K562 (cell line): ENCODE data around the gene TMEM203. TPM values are rescaled to one million over a fixed set of nuclear protein-coding genes. Genes with fewer than 3 reads are reported as not detected.
A peak's percentile ranks its signal among the peaks of the same experiment; 100 is the strongest.

Experiments used
- CHD7 ChIP-seq: fragments of 200-600 bp; sonication (generic); IDR thresholded peaks from one replicate; pipeline ENCODE4 v1.6.1; 2012; ENCODE audit warnings: mild to moderate bottlenecking, low read depth, low read length, inconsistent platforms
- FOXJ2 ChIP-seq: fragments of 200-800 bp; sonication (Bioruptor generic); IDR thresholded peaks from 2 replicates; pipeline ENCODE4 v1.6.1; 2016; ENCODE audit warnings: missing genetic modification characterization, missing compliant biosample characterization
- GABPB2 ChIP-seq: fragments of 250-450 bp; sonication (Bioruptor Pico); conservative IDR thresholded peaks from 2 replicates; pipeline ENCODE4 v1.5.1; 2021; ENCODE audit warnings: mild to moderate bottlenecking
- HLTF ChIP-seq: fragments of 450-650 bp; IDR thresholded peaks from 2 replicates; pipeline ENCODE4 v1.6.1; 2016
- KDM5B ChIP-seq: fragments of 200-600 bp; sonication (generic); IDR thresholded peaks from 2 replicates; pipeline ENCODE4 v1.6.1; 2012; ENCODE audit warnings: low read depth, mild to moderate bottlenecking, moderate library complexity, low read length, control low read depth, inconsistent platforms; ENCODE audit not compliant: insufficient replicate concordance
- MAZ ChIP-seq, 2 experiments: fragments of 450-650 bp in 1 of 2; sonication (generic) in 1 of 2; formaldehyde crosslinking; IDR thresholded peaks in 1 of 2; conservative IDR thresholded peaks in 1 of 2; 2 replicates each; pipeline versions ENCODE4 v1.4.0 to v1.5.0; 2020; ENCODE audit warnings: mild to moderate bottlenecking in 1 of 2, missing genetic modification reagents in 1 of 2
- RB1 ChIP-seq: fragments of 450-650 bp; IDR thresholded peaks from 2 replicates; pipeline ENCODE4 v1.6.1; 2017; ENCODE audit warnings: low read depth, mild to moderate bottlenecking
- ZBTB7A ChIP-seq: IDR thresholded peaks from 2 replicates; pipeline ENCODE4 v1.6.1; 2011; ENCODE audit warnings: low read depth, mild to moderate bottlenecking, low read length, moderate library complexity, borderline replicate concordance; ENCODE audit not compliant: control insufficient read depth
- ZNF174 ChIP-seq: fragments of 250-450 bp; sonication (Bioruptor Pico); IDR thresholded peaks from 2 replicates; pipeline ENCODE4 v1.4.0; 2020; ENCODE audit warnings: mild to moderate bottlenecking
- polyA plus RNA-seq, 8 experiments: library from polyadenylated mRNA; depleted of rRNA in 4 of 8; stranded (reverse) in 5 of 8; unstranded in 3 of 8; fragments of >200 nt; fragmentation: Nextera tagmentation in 2 of 8; fragmentation: Illumina TruSeq in 1 of 8; extraction: Ambion mirVana in 2 of 8; extraction: Trizol in 1 of 8; gene quantifications; 2 replicates each; pipeline versions ENCODE4 v1.2.1 to v1.2.3, GENCODE V29; 2011 to 2014; ENCODE audit warnings: inconsistent platforms in 1 of 8, missing spikeins in 1 of 8
- total RNA-seq, 7 experiments: library from RNA; depleted of rRNA in 6 of 7; stranded (reverse); fragments of >200 nt in 6 of 7; fragmentation: Illumina TruSeq in 2 of 7; extraction: Trizol in 2 of 7; gene quantifications; 2 replicates each; pipeline versions ENCODE4 v1.2.1 to v1.2.3, GENCODE V29; 2011 to 2021; ENCODE audit warnings: low replicate concordance in 1 of 7

TMEM203 gene
- total and polyA plus RNA-seq, 9 of the 15 experiments (the other 6 are each of a cell fraction or from before 2014, with no cell fraction given), result 8.8 to 59.5 (median 37.6) TPM

DNA sequence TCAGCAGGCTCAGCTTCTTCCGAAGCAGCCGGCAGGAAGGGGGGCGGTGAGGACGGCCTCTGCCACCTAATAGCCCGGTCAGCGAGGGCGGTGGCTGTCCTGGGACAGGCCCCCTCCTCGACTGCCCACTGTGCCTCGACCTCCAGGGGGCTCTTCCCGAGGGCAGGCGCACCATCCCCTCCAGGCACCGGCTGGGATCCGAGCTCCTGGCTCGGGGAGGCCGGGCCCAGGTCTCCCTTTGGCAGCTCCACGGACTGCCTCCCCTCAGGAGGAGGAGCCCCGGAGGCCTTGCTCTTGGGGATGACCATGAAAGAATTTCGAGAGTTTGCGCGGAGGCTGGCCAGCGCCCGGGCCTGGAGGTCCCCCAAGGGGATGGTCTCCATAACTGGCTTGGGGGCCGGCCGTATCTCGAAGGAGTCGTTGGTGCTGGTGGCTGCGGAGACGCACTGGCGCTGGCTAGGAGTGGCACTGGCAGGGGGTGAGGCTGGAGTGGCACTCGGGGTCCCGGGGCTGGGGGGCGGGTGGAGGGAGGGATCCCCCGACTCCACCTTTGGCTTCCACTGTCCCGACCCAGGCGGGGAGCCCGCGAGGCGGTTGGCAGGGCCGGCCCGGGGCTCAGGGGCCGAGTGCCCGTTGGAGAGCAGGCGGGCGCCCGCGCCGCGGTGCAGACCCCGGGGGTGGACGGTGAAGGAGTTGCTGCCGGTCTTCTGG is 5.9 kb downstream of the TMEM203 start (continued):
- TF ChIP-seq RB1 (0 out of 2 replicates have a peak, but pooled peaks have one; percentile 13), ZBTB7A (peak; percentile 22; the same call in 1 of the 2 replicates), FOXJ2 (no peak), ZNF174 (CRISPR knock-in tag) (no peak), KDM5B (peak; percentile 53), CHD7 (no peak), MAZ (CRISPR knock-in tag; conservative IDR thresholded peaks at IDR 0.05 in 1 of 2, IDR thresholded peaks at IDR 0.05 in 1 of 2) (0 out of 4 replicates have a peak, but pooled peaks of 1 of the 2 experiments have one; percentile 17), GABPB2 (CRISPR knock-in tag) (no peak), HLTF (no peak)
